Effector memory CD4-positive, alpha-beta T cell (primary cell): Measurements from ENCODE around the gene LGR4.

Experiments
- DNase-seq, 3 donors: peaks; one replicate each; pipeline ENCODE4 v3.0.0-alpha.2; 2020
- H3K27ac ChIP-seq: 2 replicates; pipeline ENCODE4 v1.7.0; 2013; ENCODE audit warnings: mild to moderate bottlenecking, low read length, moderate library complexity; ENCODE audit not compliant: insufficient read depth, poor library complexity, severe bottlenecking
- H3K27me3 ChIP-seq: replicated peaks from 2 replicates; pipeline ENCODE4 v1.7.0; 2013; ENCODE audit warnings: mild to moderate bottlenecking, low read length; ENCODE audit not compliant: insufficient read depth, control insufficient read depth, poor library complexity, severe bottlenecking
- H3K36me3 ChIP-seq: 2 replicates; pipeline ENCODE4 v1.7.0; 2013; ENCODE audit warnings: mild to moderate bottlenecking, low read length, moderate library complexity; ENCODE audit not compliant: control insufficient read depth, insufficient read depth
- H3K4me1 ChIP-seq: 2 replicates; pipeline ENCODE4 v1.7.0; 2013; ENCODE audit warnings: low read length, mild to moderate bottlenecking; ENCODE audit not compliant: control insufficient read depth, insufficient read depth, poor library complexity, severe bottlenecking
- H3K4me3 ChIP-seq: 2 replicates; pipeline ENCODE4 v1.7.0; 2013; ENCODE audit warnings: low read length, low read depth, mild to moderate bottlenecking; ENCODE audit not compliant: insufficient read depth, poor library complexity, severe bottlenecking
- H3K9me3 ChIP-seq: 2 replicates; pipeline ENCODE4 v1.7.0; 2013; ENCODE audit warnings: mild to moderate bottlenecking, low read length, moderate library complexity; ENCODE audit not compliant: control insufficient read depth

Gene LGR4

DNA sequence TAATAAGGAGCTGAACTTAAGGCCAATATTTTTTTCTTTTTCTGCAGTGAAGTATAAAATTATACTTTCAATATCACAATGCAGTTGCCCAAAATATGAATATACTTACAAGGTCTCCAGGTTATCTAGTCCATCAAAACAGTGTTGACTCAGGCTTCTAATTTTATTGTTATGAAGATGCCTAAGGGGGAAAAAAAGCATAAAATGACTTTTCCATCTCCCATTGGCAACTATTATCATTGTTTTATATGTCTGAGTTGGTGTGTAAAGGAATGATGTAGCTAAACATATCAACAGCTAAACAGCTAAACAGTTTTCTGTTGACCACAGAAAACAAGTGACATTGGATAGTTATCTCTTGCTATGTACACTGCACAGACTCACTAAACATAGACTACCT is 88.4 kb downstream of the LGR4 start:
- no peak overlapping the region for H3K27ac ChIP-seq
- H3K9me3 ChIP-seq, result no peaks in the 10 kb centered on the region
- no peaks in the 10 kb centered on the region for H3K36me3 ChIP-seq
- no peaks in the 10 kb centered on the region for H3K4me1 ChIP-seq
- H3K27me3 ChIP-seq, result no peaks in the 10 kb centered on the region
- H3K4me3 ChIP-seq, result no peak overlapping the region
- DNase-seq, result no peak

DNA sequence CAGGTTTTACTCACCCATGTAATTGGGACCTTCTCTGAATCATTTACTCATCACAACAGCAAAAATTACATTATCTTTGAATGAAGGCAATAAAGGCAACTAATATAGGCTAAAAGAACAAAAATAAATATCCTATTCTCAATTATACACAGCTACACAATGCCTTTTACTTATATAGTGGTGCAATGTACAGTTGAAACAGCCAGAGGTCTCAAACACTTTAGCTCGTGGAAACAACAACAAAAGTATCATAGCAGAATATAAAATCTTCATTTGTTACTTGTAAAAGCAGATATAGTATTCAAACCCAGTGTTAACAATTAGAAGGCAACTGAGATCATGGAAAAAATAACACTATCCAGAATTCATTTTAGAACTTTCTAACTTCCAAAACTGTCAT is 88.9 kb downstream of the LGR4 start:
- H3K9me3 ChIP-seq, result no peaks in the 10 kb centered on the region
- H3K4me1 ChIP-seq, result no peaks in the 10 kb centered on the region
- no peaks in the 10 kb centered on the region for H3K27me3 ChIP-seq
- H3K4me3 ChIP-seq, result no peak overlapping the region
- H3K27ac ChIP-seq, result no peak overlapping the region
- no peaks in the 10 kb centered on the region for H3K36me3 ChIP-seq
- no peak for DNase-seq

DNA sequence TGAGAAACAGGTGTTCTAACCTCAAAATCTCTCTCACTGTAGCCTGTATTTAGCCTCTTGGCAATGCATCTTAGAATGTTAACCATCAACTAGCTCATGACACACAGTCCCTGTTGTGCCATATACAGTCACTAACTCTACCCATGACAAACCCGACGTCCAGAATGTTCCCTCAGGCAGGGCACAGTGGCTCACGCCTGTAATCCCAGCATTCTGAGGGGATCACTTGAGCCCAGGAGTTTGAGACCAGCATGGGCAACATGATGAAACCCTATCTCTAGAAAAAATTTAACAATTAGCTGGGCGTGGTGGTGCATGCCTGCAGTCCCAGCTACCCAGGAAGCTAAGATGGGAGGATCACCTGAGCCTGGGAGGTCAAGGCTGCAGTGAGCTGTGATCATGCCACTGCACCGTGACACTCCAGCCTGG is 91.3 kb downstream of the LGR4 start:
- no peak overlapping the region for H3K27ac ChIP-seq
- H3K4me1 ChIP-seq, result no peaks in the 10 kb centered on the region
- no peaks in the 10 kb centered on the region for H3K27me3 ChIP-seq
- H3K36me3 ChIP-seq, result no peaks in the 10 kb centered on the region
- DNase-seq, result no peak
- H3K4me3 ChIP-seq, result no peak overlapping the region
- H3K9me3 ChIP-seq, result no peaks in the 10 kb centered on the region

GRCh38 chr11:27380771-27381170 is 91.8 kb downstream of the LGR4 start:
- Histone ChIP-seq H3K4me1 (no peaks in the 10 kb centered on the region), H3K27me3 (no peaks in the 10 kb centered on the region), H3K4me3 (no peak overlapping the region), H3K36me3 (no peaks in the 10 kb centered on the region), H3K9me3 (no peaks in the 10 kb centered on the region), H3K27ac (no peak overlapping the region)
- no peak for DNase-seq

DNA sequence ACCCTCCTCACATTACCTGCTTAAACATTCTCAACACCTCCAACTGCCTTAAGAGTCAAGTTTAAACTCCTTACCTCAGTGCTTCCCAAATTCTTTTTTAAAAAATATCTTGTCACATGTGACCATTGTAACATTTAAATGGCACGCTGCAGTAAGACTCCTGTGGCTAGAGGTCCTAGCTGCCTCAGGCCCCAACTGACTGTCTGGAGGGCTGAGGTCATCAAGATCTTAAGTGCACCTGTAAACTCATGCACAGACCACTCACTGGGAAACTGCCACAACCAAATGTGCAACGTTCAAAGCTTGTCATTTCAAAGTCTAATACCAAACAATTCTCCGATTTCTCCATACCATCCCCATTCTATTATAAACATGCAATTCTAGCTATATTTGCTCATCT is 93.1 kb downstream of the LGR4 start:
- H3K9me3 ChIP-seq, result no peaks in the 10 kb centered on the region
- no peak for DNase-seq
- H3K27ac ChIP-seq, result no peak overlapping the region
- no peaks in the 10 kb centered on the region for H3K36me3 ChIP-seq
- H3K4me1 ChIP-seq, result no peaks in the 10 kb centered on the region
- no peak overlapping the region for H3K4me3 ChIP-seq
- H3K27me3 ChIP-seq, result no peaks in the 10 kb centered on the region

- Histone ChIP-seq H3K27ac (no peak overlapping the region), H3K4me1 (no peaks in the 10 kb centered on the region), H3K4me3 (no peak overlapping the region), H3K9me3 (no peaks in the 10 kb centered on the region), H3K36me3 (no peaks in the 10 kb centered on the region), H3K27me3 (no peaks in the 10 kb centered on the region)
- DNase-seq, result no peak
These were observed 97.2 kb downstream of the LGR4 start for GRCh38 chr11:27375370-27375769.

DNA sequence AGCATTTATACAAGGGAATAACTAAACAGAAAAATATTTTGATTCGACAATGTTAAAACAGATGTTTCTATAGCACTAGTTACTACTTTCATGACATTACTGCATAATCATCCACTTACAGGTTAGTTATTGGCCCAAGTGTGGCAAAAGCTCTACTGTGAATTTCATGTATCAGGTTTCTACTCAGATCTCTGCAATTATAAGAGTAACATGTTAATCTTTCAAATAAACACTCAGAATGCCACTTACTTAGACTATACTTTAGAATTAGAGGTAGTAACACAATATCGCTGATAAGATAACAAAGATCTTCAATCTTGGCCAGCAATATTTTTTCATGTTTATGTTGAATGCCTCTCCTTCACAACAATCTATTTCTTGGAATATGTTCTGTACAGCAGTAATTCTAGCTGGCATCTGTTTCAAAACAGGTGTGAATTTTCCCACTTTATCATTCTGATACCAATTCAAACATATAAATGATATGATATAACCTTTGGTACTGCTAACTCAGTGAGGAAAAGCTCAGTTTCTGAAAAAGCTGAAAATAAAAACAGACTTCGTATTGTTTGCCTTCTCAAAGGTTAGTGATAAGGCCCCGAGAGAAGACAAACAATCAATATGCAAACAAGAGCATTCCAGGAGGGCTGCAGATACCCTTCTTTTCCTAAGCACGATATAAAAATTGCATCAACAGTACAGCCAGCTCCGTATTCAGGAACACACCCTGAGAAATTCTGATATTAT is 98.6 kb downstream of the LGR4 start:
- no peaks in the 10 kb centered on the region for H3K36me3 ChIP-seq
- H3K4me3 ChIP-seq, result no peak overlapping the region
- H3K4me1 ChIP-seq, result no peaks in the 10 kb centered on the region
- no peak for DNase-seq
- H3K27ac ChIP-seq, result no peak overlapping the region
- H3K27me3 ChIP-seq, result no peaks in the 10 kb centered on the region
- H3K9me3 ChIP-seq, result no peaks in the 10 kb centered on the region

DNA sequence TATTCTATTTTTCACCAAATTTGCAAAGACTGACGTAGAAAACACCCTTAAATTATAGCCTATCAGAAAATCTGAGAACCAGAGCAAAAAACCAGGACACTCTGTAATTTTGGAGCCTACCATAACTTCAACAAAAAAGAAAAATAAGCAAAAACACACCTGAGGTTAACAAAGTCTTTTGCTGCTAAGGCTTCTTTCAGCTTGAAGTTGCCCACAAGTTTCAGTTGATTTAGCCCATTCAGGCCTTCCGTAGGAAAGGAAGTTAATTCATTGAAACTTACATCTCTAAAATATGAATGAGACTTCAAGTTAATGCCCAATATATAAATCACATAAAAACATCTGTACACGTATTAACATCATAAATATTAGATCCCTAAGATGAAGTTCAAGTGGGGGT is 99.2 kb downstream of the LGR4 start:
- Histone ChIP-seq H3K4me1 (no peaks in the 10 kb centered on the region), H3K36me3 (no peaks in the 10 kb centered on the region), H3K27me3 (no peaks in the 10 kb centered on the region), H3K4me3 (no peak overlapping the region), H3K9me3 (no peaks in the 10 kb centered on the region), H3K27ac (no peak overlapping the region)
- DNase-seq, result no peak

GRCh38 chr11:27372164-27372563 is 100.4 kb downstream of the LGR4 start:
- no peak overlapping the region for H3K27ac ChIP-seq
- no peaks in the 10 kb centered on the region for H3K27me3 ChIP-seq
- H3K9me3 ChIP-seq, result no peaks in the 10 kb centered on the region
- DNase-seq, result no peak
- H3K4me1 ChIP-seq, result no peaks in the 10 kb centered on the region
- H3K4me3 ChIP-seq, result no peak overlapping the region
- no peaks in the 10 kb centered on the region for H3K36me3 ChIP-seq

- H3K27me3 ChIP-seq, result no peaks in the 10 kb centered on the region
- DNase-seq, result no peak
- no peaks in the 10 kb centered on the region for H3K4me1 ChIP-seq
- no peaks in the 10 kb centered on the region for H3K9me3 ChIP-seq
- H3K4me3 ChIP-seq, result no peak overlapping the region
- no peaks in the 10 kb centered on the region for H3K36me3 ChIP-seq
- H3K27ac ChIP-seq, result no peak overlapping the region
These were observed 101.1 kb downstream of the LGR4 start for GRCh38 chr11:27371489-27371888.
